ENCODE measurements around the gene RABGAP1L. TPM values are rescaled to one million over a fixed set of nuclear protein-coding genes. Genes with fewer than 3 reads are reported as not detected.

RABGAP1L gene
- total and polyA plus RNA-seq, 2 donors (not counting 3 experiments of a cell fraction or from before 2014, with no cell fraction given), result 6.4 to 22.2 TPM

DNA sequence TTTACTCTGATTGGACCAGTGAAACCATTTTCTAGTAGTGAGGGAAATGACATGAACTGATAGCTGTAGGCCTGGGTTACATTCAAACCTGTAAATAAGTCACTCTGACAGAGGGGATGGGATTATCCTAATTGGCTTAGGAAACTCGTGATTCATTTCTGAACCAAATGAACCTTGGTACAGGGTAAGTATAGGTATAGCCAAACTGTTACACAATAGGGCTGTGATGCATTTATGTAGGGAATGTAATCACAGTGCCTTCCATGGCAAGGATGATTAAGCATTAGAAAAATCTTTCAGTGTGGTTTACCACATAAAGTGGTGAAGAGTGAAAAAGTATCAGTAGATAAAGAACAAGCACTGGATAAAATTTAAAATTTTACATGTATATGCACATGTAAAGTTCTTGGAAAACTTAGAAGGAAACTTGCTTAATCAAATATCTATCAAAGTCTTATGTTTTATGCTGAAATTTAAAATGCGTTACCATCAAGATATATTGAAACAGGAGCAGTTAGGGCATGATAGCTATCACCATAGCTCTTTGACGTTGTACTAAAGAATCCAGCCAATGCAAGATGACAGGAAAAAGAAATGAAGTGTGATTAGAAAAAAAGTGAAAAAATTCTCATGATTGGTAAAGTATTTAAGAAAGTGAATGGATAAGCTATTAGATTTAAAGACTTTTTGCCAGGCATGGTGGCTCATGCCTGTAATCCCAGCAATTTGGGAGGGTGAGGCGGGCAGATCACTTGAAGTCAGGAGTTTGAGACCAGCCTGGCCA lies 63.0 kb downstream of the RABGAP1L start:
- no peak overlapping the region for H2AFZ ChIP-seq (ENCODE audit: low read depth, low read length)
- H4K20me1 ChIP-seq (replicated peaks; ENCODE audit: control insufficient read depth, extremely low read depth, insufficient read depth, low read length), result no peaks in the 10 kb centered on the region
- H3K27me3 ChIP-seq (ENCODE audit: control insufficient read depth in 2 of 2, insufficient read depth in 2 of 2, low read length in 2 of 2), result no peaks in the 10 kb centered on the region
- TF ChIP-seq POLR2A (IDR thresholded peaks at IDR 0.05; ENCODE audit: low read depth, low read length) (no peak), POLR2AphosphoS5 (IDR thresholded peaks at IDR 0.05; ENCODE audit: insufficient read depth, low read depth, low read length) (no peak), GATA2 (IDR thresholded peaks at IDR 0.05; ENCODE audit: insufficient read depth, insufficient read length, low read depth, low read length) (no peak), EZH2 (IDR thresholded peaks at IDR 0.05; ENCODE audit: borderline replicate concordance, low read depth, low read length, severe bottlenecking) (no peak), MYC (IDR thresholded peaks at IDR 0.05; ENCODE audit: low read depth, low read length) (no peak), FOS (IDR thresholded peaks at IDR 0.05; ENCODE audit: borderline replicate concordance, insufficient read depth, low read length) (no peak), JUN (IDR thresholded peaks at IDR 0.05; ENCODE audit: borderline replicate concordance, insufficient read depth, insufficient read length, low read depth) (no peak)
- TF ChIP-seq, protein P1, sequence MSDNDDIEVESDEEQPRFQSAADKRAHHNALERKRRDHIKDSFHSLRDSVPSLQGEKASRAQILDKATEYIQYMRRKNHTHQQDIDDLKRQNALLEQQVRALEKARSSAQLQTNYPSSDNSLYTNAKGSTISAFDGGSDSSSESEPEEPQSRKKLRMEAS (IDR thresholded peaks at IDR 0.05; ENCODE audit: insufficient read depth, insufficient read length), result no peak
- TF ChIP-seq, protein P2, sequence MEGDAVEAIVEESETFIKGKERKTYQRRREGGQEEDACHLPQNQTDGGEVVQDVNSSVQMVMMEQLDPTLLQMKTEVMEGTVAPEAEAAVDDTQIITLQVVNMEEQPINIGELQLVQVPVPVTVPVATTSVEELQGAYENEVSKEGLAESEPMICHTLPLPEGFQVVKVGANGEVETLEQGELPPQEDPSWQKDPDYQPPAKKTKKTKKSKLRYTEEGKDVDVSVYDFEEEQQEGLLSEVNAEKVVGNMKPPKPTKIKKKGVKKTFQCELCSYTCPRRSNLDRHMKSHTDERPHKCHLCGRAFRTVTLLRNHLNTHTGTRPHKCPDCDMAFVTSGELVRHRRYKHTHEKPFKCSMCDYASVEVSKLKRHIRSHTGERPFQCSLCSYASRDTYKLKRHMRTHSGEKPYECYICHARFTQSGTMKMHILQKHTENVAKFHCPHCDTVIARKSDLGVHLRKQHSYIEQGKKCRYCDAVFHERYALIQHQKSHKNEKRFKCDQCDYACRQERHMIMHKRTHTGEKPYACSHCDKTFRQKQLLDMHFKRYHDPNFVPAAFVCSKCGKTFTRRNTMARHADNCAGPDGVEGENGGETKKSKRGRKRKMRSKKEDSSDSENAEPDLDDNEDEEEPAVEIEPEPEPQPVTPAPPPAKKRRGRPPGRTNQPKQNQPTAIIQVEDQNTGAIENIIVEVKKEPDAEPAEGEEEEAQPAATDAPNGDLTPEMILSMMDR (IDR thresholded peaks at IDR 0.05; ENCODE audit: extremely low read depth in 1 of 2, insufficient read depth in 1 of 2, low read depth in 1 of 2, low read length in 2 of 2), result no peak
- no peak overlapping the region for H3K27ac ChIP-seq (ENCODE audit: insufficient read depth, low read depth, low read length)
- no peaks in the 10 kb centered on the region for H3K4me1 ChIP-seq (ENCODE audit: control insufficient read depth, extremely low read depth, insufficient read depth, low read length)
- no peak overlapping the region for H3K4me3 ChIP-seq (replicated peaks in 1 of 3; ENCODE audit: insufficient read depth in 1 of 3, low read depth in 1 of 3, low read length in 3 of 3)
- H3K9me3 ChIP-seq (replicated peaks; ENCODE audit: control insufficient read depth, insufficient read depth, low read length), result no peaks in the 10 kb centered on the region
- H3K4me2 ChIP-seq (ENCODE audit: insufficient read depth, low read length), result no peak overlapping the region
- H3K79me2 ChIP-seq (ENCODE audit: control insufficient read depth, insufficient read depth, low read length), result no peaks in the 10 kb centered on the region
- no peak for DNase-seq (ENCODE audit: low read depth, low spot score)
- intact Hi-C loops (cut with micrococcal nuclease) (no loop called here), dilution Hi-C loops (cut with MboI; ENCODE audit: extremely low pct_ligation_motif_present, low sequenced_read_pairs) (no loop called here)
- no peaks in the 10 kb centered on the region for H3K36me3 ChIP-seq (ENCODE audit: control insufficient read depth in 2 of 2, extremely low read depth in 1 of 2, insufficient read depth in 2 of 2, low read length in 2 of 2)
- no peak overlapping the region for H3K9ac ChIP-seq (replicated peaks; ENCODE audit: extremely low read depth, insufficient read depth, low read length)
- H3K9me1 ChIP-seq (replicated peaks; ENCODE audit: control insufficient read depth, extremely low read depth, insufficient read depth, low read length), result no peaks in the 10 kb centered on the region
- no peak for FAIRE-seq
- ChIA-PET POLR2A (no interaction called here), CTCF (interaction anchor here (1.0 to 1.4 kb wide), 2 partner anchors 40 to 50 kb away, joined by 3 to 4 read pairs; no protein-coding TSS in a partner anchor)
- no TSS peak for BruUV-seq (replicated peaks)

Data from endothelial cell of umbilical vein (primary cell).